ENCODE data around the gene RPTOR. TPM values are rescaled to one million over a fixed set of nuclear protein-coding genes. Genes with fewer than 3 reads are reported as not detected.
A peak's percentile ranks its signal among the peaks of the same experiment; 100 is the strongest.

RPTOR gene
- total and polyA plus RNA-seq, 10 of the 15 experiments (the other 5 are each of a cell fraction or from before 2014, with no cell fraction given): 0.18 to 32.1 (median 7.8) TPM

DNA sequence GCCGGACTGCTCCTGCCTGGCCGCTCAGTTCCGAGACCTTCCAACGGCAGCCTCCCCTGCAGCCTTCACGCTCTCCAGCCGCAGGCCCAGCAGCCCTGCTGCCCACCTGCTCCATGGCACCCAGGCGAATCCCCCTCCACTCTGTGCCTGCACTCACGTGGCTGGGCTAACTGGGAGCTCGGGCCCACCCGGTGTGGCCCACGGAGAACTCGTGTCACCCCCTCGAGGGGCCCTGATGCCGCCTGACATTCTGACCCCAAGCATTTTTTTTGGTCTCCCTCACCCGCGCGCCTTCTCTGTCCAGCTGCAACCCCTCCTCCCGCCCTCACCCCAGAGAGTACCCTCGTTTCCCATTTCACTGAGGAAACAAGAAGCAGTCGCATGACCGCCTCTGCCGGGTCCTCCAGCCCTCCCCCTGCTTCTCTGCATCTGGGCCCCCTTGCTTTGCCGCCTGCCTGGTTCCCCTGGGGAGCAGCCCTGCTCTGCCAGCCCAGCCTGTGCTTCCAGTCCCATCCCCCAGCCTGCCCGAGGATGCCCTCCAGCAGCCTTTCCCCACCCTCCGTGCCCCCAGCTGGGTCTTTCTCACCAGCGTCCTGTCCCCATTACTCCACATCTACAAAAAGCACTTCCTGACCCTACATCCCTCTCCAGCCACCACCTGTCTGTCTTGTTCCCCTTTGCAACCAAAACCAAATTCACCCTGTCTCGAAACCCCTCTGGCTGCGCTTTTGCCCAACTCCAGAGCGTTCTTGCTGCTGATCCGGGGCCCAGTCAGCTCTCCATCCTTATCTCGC is 300.6 kb downstream of the RPTOR start:
- Histone ChIP-seq H3K4me1 (ENCODE audit: control insufficient read depth, insufficient read depth, low read length) (peaks cover 18% of the 10 kb centered on the region), H3K9me3 (replicated peaks; ENCODE audit: control insufficient read depth, insufficient read depth, low read length) (no peaks in the 10 kb centered on the region), H3K79me2 (ENCODE audit: control insufficient read depth, insufficient read depth, low read length) (no peaks in the 10 kb centered on the region), H2AFZ (ENCODE audit: control insufficient read depth, low read depth, low read length) (no peak overlapping the region), H3K27ac (ENCODE audit: control insufficient read depth, insufficient read depth) (no peak overlapping the region; the same call in 1 of the 2 replicates), H3K4me3 (no peak overlapping the region), H3K36me3 (ENCODE audit: control insufficient read depth in 2 of 2, insufficient read depth in 2 of 2, low read length in 1 of 2) (peaks cover 0 to 3% of the 10 kb centered on the region in 2 experiments; a peak in 3 of 4 replicates), H3K4me2 (ENCODE audit: control insufficient read depth, insufficient read depth) (0 out of 2 replicates have a peak overlapping the region, but pooled peaks have one; percentile 3), H4K20me1 (ENCODE audit: control insufficient read depth, insufficient read depth) (no peaks in the 10 kb centered on the region), H3K9ac (ENCODE audit: control insufficient read depth, insufficient read depth, low read length) (no peak overlapping the region), H3K27me3 (replicated peaks in 1 of 2; ENCODE audit: control insufficient read depth in 2 of 2, insufficient read depth in 2 of 2, low read length in 1 of 2) (no peaks in the 10 kb centered on the region)
- DNase-seq (ENCODE audit: low read depth, low spot score) (no peak), ATAC-seq (no peak), FAIRE-seq (no peak)
- 89% methylated on average over 31 of the region's 31 CpGs for WGBS (ENCODE audit: insufficient coverage, insufficient replicate concordance, low lambda C conversion rate, missing lambda C conversion rate)
- intact Hi-C loops (cut with micrococcal nuclease; ENCODE audit: unreplicated experiment) (no loop called here), in situ Hi-C loops (cut with MboI) (no loop called here)
- POLR2A ChIA-PET: interaction anchor here (0.6 kb wide), 1 partner anchor 669 kb away, joined by 3 read pairs; no protein-coding TSS in a partner anchor
- SMC1A ChIA-PET (ENCODE audit: uncharacterized antibody, unreplicated experiment): no interaction called here
- CTCF ChIA-PET: interaction anchor here (0.6 to 1.3 kb wide), 3 partner anchors 10 to 108 kb away, joined by 3 read pairs; no protein-coding TSS in a partner anchor
- TF ChIP-seq MEF2B (IDR thresholded peaks at IDR 0.05; ENCODE audit: partially characterized antibody, poor library complexity, severe bottlenecking) (no peak), FOXK2 (IDR thresholded peaks at IDR 0.05) (no peak), EP300 (IDR thresholded peaks at IDR 0.05; ENCODE audit: borderline replicate concordance in 1 of 2, control insufficient read depth in 1 of 2, low read depth in 2 of 2, low read length in 2 of 2) (no peak), NFYB (IDR thresholded peaks at IDR 0.05; ENCODE audit: insufficient read depth, low read depth, low read length) (no peak), IRF4 (IDR thresholded peaks at IDR 0.05; ENCODE audit: low read depth, low read length) (no peak), NFIC (IDR thresholded peaks at IDR 0.05; ENCODE audit: low read depth, low read length) (no peak), ZNF207 (IDR thresholded peaks at IDR 0.05; ENCODE audit: borderline replicate concordance) (no peak), POU2F2 (IDR thresholded peaks at IDR 0.05; ENCODE audit: borderline replicate concordance, low read depth, low read length) (no peak), FOS (IDR thresholded peaks at IDR 0.05; ENCODE audit: borderline replicate concordance, extremely low read depth, insufficient read length) (no peak), SUPT20H (IDR thresholded peaks at IDR 0.05; ENCODE audit: borderline replicate concordance, control insufficient read depth, low read depth, low read length) (no peak), TAF1 (IDR thresholded peaks at IDR 0.05; ENCODE audit: borderline replicate concordance, low read depth, low read length) (no peak), PML (IDR thresholded peaks at IDR 0.05; ENCODE audit: low read length) (no peak)
- TF ChIP-seq, protein P1, sequence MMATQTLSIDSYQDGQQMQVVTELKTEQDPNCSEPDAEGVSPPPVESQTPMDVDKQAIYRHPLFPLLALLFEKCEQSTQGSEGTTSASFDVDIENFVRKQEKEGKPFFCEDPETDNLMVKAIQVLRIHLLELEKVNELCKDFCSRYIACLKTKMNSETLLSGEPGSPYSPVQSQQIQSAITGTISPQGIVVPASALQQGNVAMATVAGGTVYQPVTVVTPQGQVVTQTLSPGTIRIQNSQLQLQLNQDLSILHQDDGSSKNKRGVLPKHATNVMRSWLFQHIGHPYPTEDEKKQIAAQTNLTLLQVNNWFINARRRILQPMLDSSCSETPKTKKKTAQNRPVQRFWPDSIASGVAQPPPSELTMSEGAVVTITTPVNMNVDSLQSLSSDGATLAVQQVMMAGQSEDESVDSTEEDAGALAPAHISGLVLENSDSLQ (IDR thresholded peaks at IDR 0.05): no peak
- TF ChIP-seq, protein P2, sequence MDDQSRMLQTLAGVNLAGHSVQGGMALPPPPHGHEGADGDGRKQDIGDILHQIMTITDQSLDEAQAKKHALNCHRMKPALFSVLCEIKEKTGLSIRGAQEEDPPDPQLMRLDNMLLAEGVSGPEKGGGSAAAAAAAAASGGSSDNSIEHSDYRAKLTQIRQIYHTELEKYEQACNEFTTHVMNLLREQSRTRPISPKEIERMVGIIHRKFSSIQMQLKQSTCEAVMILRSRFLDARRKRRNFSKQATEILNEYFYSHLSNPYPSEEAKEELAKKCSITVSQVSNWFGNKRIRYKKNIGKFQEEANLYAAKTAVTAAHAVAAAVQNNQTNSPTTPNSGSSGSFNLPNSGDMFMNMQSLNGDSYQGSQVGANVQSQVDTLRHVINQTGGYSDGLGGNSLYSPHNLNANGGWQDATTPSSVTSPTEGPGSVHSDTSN (IDR thresholded peaks at IDR 0.05; ENCODE audit: insufficient replicate concordance, low read depth, low read length): no peak
- TF ChIP-seq, protein P3, sequence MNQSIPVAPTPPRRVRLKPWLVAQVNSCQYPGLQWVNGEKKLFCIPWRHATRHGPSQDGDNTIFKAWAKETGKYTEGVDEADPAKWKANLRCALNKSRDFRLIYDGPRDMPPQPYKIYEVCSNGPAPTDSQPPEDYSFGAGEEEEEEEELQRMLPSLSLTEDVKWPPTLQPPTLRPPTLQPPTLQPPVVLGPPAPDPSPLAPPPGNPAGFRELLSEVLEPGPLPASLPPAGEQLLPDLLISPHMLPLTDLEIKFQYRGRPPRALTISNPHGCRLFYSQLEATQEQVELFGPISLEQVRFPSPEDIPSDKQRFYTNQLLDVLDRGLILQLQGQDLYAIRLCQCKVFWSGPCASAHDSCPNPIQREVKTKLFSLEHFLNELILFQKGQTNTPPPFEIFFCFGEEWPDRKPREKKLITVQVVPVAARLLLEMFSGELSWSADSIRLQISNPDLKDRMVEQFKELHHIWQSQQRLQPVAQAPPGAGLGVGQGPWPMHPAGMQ (IDR thresholded peaks at IDR 0.05; ENCODE audit: borderline replicate concordance): no peak
- TF ChIP-seq, protein P4, sequence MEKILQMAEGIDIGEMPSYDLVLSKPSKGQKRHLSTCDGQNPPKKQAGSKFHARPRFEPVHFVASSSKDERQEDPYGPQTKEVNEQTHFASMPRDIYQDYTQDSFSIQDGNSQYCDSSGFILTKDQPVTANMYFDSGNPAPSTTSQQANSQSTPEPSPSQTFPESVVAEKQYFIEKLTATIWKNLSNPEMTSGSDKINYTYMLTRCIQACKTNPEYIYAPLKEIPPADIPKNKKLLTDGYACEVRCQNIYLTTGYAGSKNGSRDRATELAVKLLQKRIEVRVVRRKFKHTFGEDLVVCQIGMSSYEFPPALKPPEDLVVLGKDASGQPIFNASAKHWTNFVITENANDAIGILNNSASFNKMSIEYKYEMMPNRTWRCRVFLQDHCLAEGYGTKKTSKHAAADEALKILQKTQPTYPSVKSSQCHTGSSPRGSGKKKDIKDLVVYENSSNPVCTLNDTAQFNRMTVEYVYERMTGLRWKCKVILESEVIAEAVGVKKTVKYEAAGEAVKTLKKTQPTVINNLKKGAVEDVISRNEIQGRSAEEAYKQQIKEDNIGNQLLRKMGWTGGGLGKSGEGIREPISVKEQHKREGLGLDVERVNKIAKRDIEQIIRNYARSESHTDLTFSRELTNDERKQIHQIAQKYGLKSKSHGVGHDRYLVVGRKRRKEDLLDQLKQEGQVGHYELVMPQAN (conservative IDR thresholded peaks at IDR 0.05): no peak
- BruUV-seq (replicated peaks): no TSS peak
- RAD21 ChIA-PET (ENCODE audit: unreplicated experiment): no interaction called here
